Transverse colon (tissue), 4 donors: ENCODE results near the gene FEM1A. TPM values are rescaled to one million over a fixed set of nuclear protein-coding genes. Genes with fewer than 3 reads are reported as not detected.

Experiments used
- DNase-seq: peaks from one replicate; pipeline ENCODE4 v3.0.0-alpha.2; 2019
- H3K27ac ChIP-seq, 4 donors: fragments of 200-600 bp; sonication (generic); 2 replicates each; pipeline ENCODE4 v1.5.1; 2016 to 2018; ENCODE audit warnings: inconsistent platforms in 4 of 4
- H3K27me3 ChIP-seq: fragments of 200-600 bp; sonication (generic); 2 replicates; pipeline ENCODE4 v1.5.1; 2017; ENCODE audit warnings: inconsistent platforms
- H3K36me3 ChIP-seq, 4 donors: fragments of 200-600 bp; sonication (generic); 2 replicates each; pipeline ENCODE4 v1.5.1; 2017 to 2019; ENCODE audit warnings: inconsistent platforms in 4 of 4
- H3K4me1 ChIP-seq, 4 donors: fragments of 200-600 bp; sonication (generic); 2 replicates each; pipeline ENCODE4 v1.5.1; 2017 to 2020; ENCODE audit warnings: inconsistent platforms in 4 of 4
- H3K4me3 ChIP-seq, 4 donors: fragments of 200-600 bp; sonication (generic); 1 replicate in 1 of 4; 2 replicates in 3 of 4; pipeline versions ENCODE4 v1.5.1 to v1.6.1; 2017 to 2019; ENCODE audit warnings: inconsistent platforms in 4 of 4
- H3K9me3 ChIP-seq, 2 donors: fragments of 200-600 bp; sonication (generic); 2 replicates each; pipeline ENCODE4 v1.5.1; 2017 to 2019; ENCODE audit warnings: inconsistent platforms in 2 of 2
- EP300 ChIP-seq: sonication (generic); formaldehyde crosslinking; IDR thresholded peaks from one replicate; pipeline ENCODE4 v1.6.1; 2017; ENCODE audit warnings: antibody characterized with exemption, low read depth
- POLR2A ChIP-seq: fragments of 450-650 bp; IDR thresholded peaks from one replicate; pipeline ENCODE4 v1.6.1; 2016; ENCODE audit warnings: antibody characterized with exemption, mild to moderate bottlenecking, moderate library complexity
- POLR2AphosphoS5 ChIP-seq, 3 donors: sonication (generic); formaldehyde crosslinking; IDR thresholded peaks; one replicate each; pipeline ENCODE4 v1.6.1; 2016; ENCODE audit warnings: antibody characterized with exemption in 3 of 3
- WGBS, 2 donors: methylation state at CpG; one replicate each; pipeline ENCODE4 v1.1.5; 2018; ENCODE audit warnings: low coverage in 1 of 2; 5-methylcytosine and 5-hydroxymethylcytosine counted together
- in situ Hi-C, 4 donors: fragments of 200-750 bp; cut with MboI; loops; one replicate each; pipeline versions ENCODE4 v1.15.0 to v1.15.1; 2017; ENCODE audit warnings: low sequenced_read_pairs in 3 of 4, low pct_ligation_motif_present in 1 of 4, low pct_unique_long_range_greater_than_20kb in 1 of 4
- intact Hi-C: fragments of 100-400 bp; cut with DNase I; formaldehyde crosslinking; loops from one replicate; pipeline ENCODE4 v1.15.1; 2023; ENCODE audit warnings: low total_unique reads
- total RNA-seq, 4 donors: library from RNA; depleted of rRNA; stranded (reverse); fragments of >200 nt; gene quantifications; one replicate each; pipeline ENCODE4 v1.1.0, GENCODE V29; 2016
- TF ChIP-seq, protein P1 (sequence below), 5 experiments: fragments of 200-600 bp in 3 of 5; fragments of 450-650 bp in 2 of 5; sonication (generic) in 3 of 5; IDR thresholded peaks; 1 replicate in 2 of 5; 2 replicates in 3 of 5; pipeline ENCODE4 v1.5.1; 2016 to 2017; ENCODE audit warnings: antibody characterized with exemption in 5 of 5, inconsistent platforms in 3 of 5, mild to moderate bottlenecking in 2 of 5, moderate library complexity in 1 of 5

Gene FEM1A
- total RNA-seq, 4 donors from 2014 or later, result 13.3 to 63.5 (median 15.5) TPM

DNA sequence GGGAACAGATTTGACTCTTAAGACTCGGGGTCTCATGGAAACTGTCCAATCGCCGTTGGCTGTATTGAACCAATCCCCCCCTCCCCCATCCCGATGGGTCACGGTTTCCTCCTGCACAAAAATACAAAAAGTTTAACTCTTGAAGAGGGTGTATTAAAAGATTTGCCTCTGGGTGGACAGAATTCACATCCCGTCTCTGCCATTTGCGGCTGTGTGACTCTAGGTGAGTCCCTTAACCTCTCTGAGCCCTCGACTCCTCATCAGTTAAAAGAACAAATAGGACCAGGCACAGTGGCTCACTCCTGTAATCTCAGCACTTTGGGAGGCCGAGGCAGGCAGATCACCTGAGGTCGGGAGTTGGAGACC is 31.3 kb upstream of the FEM1A start:
- peak overlapping the region in 2 of 4 donors; percentile 25 to 46 for H3K4me3 ChIP-seq
- H3K27me3 ChIP-seq, result peaks cover 8% of the 10 kb centered on the region
- H3K4me1 ChIP-seq, result peaks cover 9 to 17% (median 12%) of the 10 kb centered on the region in 4 donors
- WGBS, 2 donors, result 29% methylated on average over 10 of the region's 10 CpGs; no CpG with 5 or more reads in 1 of the 2 donors
- TF ChIP-seq POLR2AphosphoS5 (IDR thresholded peaks at IDR 0.05) (no peak), POLR2A (no peak), EP300 (no peak)
- TF ChIP-seq, protein P1, sequence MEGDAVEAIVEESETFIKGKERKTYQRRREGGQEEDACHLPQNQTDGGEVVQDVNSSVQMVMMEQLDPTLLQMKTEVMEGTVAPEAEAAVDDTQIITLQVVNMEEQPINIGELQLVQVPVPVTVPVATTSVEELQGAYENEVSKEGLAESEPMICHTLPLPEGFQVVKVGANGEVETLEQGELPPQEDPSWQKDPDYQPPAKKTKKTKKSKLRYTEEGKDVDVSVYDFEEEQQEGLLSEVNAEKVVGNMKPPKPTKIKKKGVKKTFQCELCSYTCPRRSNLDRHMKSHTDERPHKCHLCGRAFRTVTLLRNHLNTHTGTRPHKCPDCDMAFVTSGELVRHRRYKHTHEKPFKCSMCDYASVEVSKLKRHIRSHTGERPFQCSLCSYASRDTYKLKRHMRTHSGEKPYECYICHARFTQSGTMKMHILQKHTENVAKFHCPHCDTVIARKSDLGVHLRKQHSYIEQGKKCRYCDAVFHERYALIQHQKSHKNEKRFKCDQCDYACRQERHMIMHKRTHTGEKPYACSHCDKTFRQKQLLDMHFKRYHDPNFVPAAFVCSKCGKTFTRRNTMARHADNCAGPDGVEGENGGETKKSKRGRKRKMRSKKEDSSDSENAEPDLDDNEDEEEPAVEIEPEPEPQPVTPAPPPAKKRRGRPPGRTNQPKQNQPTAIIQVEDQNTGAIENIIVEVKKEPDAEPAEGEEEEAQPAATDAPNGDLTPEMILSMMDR (IDR thresholded peaks at IDR 0.05), result no peak
- in situ Hi-C loops, result no loop called here
- intact Hi-C loops, result no loop called here
- H3K36me3 ChIP-seq, result no peaks in the 10 kb centered on the region
- DNase-seq, result no peak
- H3K9me3 ChIP-seq, result no peaks in the 10 kb centered on the region
- peak overlapping the region in 2 of 4 donors; percentile 31 to 33 for H3K27ac ChIP-seq

DNA sequence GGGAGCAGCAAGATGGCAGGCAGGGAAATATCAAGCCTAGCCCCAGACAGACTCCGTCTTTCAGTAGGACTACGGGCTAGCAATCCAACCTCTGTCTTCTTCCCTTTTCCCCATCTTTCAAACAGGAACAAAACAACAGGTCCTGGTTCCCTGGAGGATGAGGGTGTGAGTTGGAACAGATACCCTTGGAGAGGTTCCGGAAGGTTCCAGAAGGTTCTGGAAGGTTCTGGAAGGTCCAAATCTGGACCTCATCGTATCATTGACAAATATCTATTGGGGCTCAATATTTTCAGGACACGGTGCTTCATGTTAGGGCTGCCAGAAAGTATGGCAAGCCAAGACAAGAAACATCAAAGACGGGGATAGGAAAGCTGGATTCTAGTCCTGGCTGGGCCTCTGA is 28.5 kb upstream of the FEM1A start:
- Histone ChIP-seq H3K9me3 (no peaks in the 10 kb centered on the region), H3K27me3 (peaks cover 8% of the 10 kb centered on the region), H3K4me3 (no peak overlapping the region), H3K27ac (no peak overlapping the region), H3K4me1 (peaks cover 9 to 17% (median 12%) of the 10 kb centered on the region in 4 donors), H3K36me3 (no peaks in the 10 kb centered on the region)
- intact Hi-C loops (no loop called here), in situ Hi-C loops (no loop called here)
- no peak for TF ChIP-seq POLR2A
- TF ChIP-seq EP300, result no peak
- no peak for TF ChIP-seq POLR2AphosphoS5 (IDR thresholded peaks at IDR 0.05)
- DNase-seq, result no peak
- WGBS, 2 donors, result 81 to 90% methylated on average over 3 to 6 of the region's 6 CpGs

GRCh38 chr19:4764393-4764660 is 27.2 kb upstream of the FEM1A start:
- TF ChIP-seq POLR2AphosphoS5 (IDR thresholded peaks at IDR 0.05) (no peak), EP300 (no peak), POLR2A (no peak)
- TF ChIP-seq, protein P1 (IDR thresholded peaks at IDR 0.05), result no peak
- Histone ChIP-seq H3K36me3 (no peaks in the 10 kb centered on the region), H3K27me3 (peaks cover 8% of the 10 kb centered on the region), H3K4me3 (no peak overlapping the region), H3K9me3 (no peaks in the 10 kb centered on the region), H3K4me1 (peaks cover 9 to 15% (median 11%) of the 10 kb centered on the region in 4 donors), H3K27ac (no peak overlapping the region)
- intact Hi-C loops (no loop called here), in situ Hi-C loops (no loop called here)
- DNase-seq, result no peak
- WGBS, 2 donors, result 60% methylated on average over 5 of the region's 5 CpGs; no CpG with 5 or more reads in 1 of the 2 donors

GRCh38 chr19:4768934-4769777 is 22.4 kb upstream of the FEM1A start:
- Histone ChIP-seq H3K36me3 (no peaks in the 10 kb centered on the region), H3K4me3 (no peak overlapping the region), H3K27me3 (peaks cover 5% of the 10 kb centered on the region), H3K4me1 (no peaks in the 10 kb centered on the region), H3K27ac (no peak overlapping the region), H3K9me3 (no peaks in the 10 kb centered on the region)
- TF ChIP-seq EP300 (no peak), POLR2A (no peak), POLR2AphosphoS5 (IDR thresholded peaks at IDR 0.05) (peak in 1 of 3 donors; percentile 42)
- TF ChIP-seq, protein P1 (IDR thresholded peaks at IDR 0.05), result no peak
- peak; percentile 83 for DNase-seq
- intact Hi-C loops (no loop called here), in situ Hi-C loops (no loop called here)
- WGBS, 2 donors, result 14 to 23% methylated on average over 13 to 37 of the region's 37 CpGs
